ENCODE data around the gene NBEA. TPM values are rescaled to one million over a fixed set of nuclear protein-coding genes. Genes with fewer than 3 reads are reported as not detected.

Gene NBEA
- total RNA-seq, 1 experiment from 2014 or later = 0.16 TPM

DNA sequence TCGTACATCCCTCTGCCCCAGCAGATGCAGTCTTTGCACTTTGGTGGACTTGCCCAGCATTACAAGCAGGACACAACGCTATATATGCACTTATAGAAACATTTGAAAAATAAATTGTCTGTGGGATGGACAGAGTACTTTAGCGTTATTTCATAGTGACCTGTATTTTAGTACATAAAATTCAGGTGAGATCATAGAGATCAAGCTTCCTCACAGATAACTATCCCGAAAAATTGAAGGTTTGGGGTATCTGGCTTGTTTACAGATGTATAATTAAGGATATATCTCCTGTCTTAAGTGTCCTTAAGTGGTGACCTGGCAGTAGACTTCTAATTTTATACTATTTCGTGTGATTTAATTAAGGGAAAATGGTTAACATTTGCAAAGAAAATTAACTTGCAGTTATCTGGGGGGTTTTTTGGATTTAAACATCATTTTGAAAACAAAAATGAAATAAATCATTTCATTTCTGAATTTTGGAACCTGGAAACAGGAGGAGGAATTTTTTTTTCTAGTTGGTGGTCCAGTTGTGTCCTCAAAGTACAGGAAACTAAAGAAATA, 535.4 kb downstream of the NBEA start:
- no peak for DNase-seq

DNA sequence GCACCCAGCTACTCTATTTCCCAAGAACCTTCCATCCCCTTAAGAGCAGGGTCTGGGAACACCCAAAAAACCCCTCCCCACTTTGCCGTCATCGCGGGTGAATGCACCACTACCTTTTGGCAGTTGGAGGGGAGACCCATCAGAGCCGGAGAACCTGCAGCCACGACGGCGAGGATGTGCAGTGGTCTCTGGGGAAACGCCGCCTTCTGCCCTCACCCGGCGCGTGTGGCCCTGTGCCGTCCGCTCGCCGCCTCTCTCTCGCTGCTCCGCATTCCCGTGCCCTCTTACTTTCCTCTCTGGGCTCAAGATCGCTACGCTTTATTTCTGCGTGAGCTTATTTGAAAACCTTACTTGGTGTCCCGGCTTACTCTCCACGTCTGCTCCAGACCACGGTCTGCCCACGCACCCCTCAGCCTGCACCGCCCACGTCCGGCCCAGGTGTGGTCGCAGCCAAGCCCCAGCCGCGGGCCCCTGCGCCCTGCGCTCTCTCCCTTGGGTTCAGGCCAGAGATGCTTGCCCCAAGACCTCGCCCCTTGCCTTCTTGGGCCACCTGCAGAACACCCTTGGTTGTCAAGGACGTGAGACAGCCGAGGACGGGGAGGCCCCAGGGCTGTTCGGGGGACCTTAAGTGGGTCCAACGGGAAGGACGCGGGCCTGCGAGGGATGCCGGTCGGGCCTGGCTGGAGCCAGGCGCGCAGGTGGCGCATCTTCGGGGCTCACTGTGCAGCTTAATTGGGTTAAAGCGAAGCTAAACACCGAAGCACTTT, 536.4 kb downstream of the NBEA start:
- Histone ChIP-seq H3K27me3 (peaks cover 34% of the 10 kb centered on the region), H3K4me3 (no peak overlapping the region), H3K36me3 (no peaks in the 10 kb centered on the region), H3K9me3 (no peaks in the 10 kb centered on the region)
- DNase-seq = no peak

More for the DNA sequence above, 535.4 kb downstream of the NBEA start:
- peaks cover 32% of the 10 kb centered on the region for H3K27me3 ChIP-seq
- H3K4me3 ChIP-seq = no peak overlapping the region
- H3K9me3 ChIP-seq = no peaks in the 10 kb centered on the region
- no peaks in the 10 kb centered on the region for H3K36me3 ChIP-seq

GRCh38 chr13:35479038-35479492, 537.0 kb downstream of the NBEA start:
- H3K27me3 ChIP-seq = peaks cover 28% of the 10 kb centered on the region
- H3K36me3 ChIP-seq = no peaks in the 10 kb centered on the region
- no peak for DNase-seq
- no peak overlapping the region for H3K4me3 ChIP-seq
- no peaks in the 10 kb centered on the region for H3K9me3 ChIP-seq

DNA sequence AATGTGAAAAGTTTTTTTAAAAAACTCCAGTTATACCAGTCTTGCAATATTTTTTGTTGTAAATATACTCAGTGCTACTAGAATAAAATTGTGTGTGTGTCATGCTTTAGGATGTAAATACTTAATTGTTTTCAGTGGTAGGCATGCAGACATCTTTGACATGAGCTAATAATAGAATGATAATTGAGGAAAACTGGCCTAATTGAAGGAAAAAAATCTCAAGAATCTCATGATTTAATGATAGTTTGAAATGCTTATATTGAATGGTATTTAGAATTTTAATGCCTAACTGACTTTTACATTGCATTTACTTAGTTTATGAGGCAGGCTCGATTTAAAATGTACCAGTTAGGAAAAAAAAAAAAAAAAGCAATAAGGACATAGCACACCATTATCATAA, 537.6 kb downstream of the NBEA start:
- no peaks in the 10 kb centered on the region for H3K9me3 ChIP-seq
- no peak for DNase-seq
- peaks cover 23% of the 10 kb centered on the region for H3K27me3 ChIP-seq
- H3K36me3 ChIP-seq = no peaks in the 10 kb centered on the region
- no peak overlapping the region for H3K4me3 ChIP-seq

DNA sequence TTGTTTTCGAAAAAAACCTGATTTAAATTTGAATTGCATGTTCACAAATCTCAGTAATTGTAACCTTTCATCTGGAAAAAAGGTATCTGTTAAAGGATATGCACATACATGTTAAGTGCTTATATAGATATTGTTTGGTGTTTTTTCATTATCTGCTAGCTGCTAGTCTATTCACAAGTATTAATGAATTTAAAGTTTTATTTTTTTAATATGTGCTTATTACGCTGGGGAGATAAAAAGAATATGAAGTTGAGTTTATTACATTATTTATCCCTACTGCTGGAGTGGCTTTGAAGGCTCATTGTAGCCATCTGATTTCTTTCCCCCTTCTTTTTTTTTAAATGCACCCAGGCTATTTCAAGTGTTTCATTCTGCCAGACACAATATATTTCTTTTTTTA, 538.3 kb downstream of the NBEA start:
- H3K27me3 ChIP-seq = peaks cover 19% of the 10 kb centered on the region
- no peak overlapping the region for H3K4me3 ChIP-seq
- H3K9me3 ChIP-seq = no peaks in the 10 kb centered on the region
- DNase-seq = no peak
- H3K36me3 ChIP-seq = no peaks in the 10 kb centered on the region

GRCh38 chr13:35481777-35482176, 539.7 kb downstream of the NBEA start:
- no peaks in the 10 kb centered on the region for H3K9me3 ChIP-seq
- H3K27me3 ChIP-seq = peaks cover 14% of the 10 kb centered on the region
- no peaks in the 10 kb centered on the region for H3K36me3 ChIP-seq
- no peak overlapping the region for H3K4me3 ChIP-seq
- DNase-seq = no peak

DNA sequence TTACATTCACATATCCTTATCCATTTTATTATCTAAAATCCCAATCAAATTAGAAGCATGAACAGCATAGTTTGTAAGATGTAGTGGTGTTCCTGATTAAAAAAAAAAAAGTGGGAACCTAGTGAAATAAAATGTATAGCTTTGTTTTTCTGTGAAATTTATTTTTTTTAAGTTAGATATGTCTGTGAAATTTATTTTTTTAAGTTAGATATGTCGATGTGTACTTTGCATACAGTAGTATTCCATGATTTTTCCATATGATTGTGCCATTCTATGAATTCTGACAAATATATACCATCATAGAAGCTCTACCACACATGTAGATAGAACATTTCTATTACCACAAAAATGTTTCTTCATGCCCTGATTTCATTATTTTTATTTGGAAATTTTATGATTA, 540.5 kb downstream of the NBEA start:
- Histone ChIP-seq H3K4me3 (no peak overlapping the region), H3K36me3 (no peaks in the 10 kb centered on the region), H3K9me3 (no peaks in the 10 kb centered on the region), H3K27me3 (peaks cover 7% of the 10 kb centered on the region)
- DNase-seq = no peak

GRCh38 chr13:35483761-35484160, 541.7 kb downstream of the NBEA start:
- Histone ChIP-seq H3K4me3 (no peak overlapping the region), H3K27me3 (peaks cover 2% of the 10 kb centered on the region; the same call in 1 of the 2 replicates), H3K36me3 (no peaks in the 10 kb centered on the region), H3K9me3 (no peaks in the 10 kb centered on the region)
- no peak for DNase-seq

DNA sequence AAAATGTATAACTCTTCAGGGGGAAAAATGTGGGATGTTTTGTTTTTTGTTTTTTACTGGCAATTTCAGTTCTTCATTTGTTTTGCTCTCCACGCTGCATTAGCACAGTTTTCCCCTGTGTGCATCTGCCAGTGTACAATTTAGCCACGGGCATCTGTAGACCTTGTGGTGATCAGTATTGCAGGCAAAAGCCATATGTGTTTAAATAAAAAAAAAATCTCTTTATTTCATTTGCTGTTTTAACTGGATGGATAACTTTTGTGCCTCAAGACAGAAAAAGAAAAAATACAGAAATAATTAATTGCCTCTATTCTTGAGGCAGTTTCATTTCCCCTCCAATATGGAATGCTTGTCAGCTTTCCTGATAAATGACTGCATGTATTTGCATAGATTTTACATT, 542.3 kb downstream of the NBEA start:
- Histone ChIP-seq H3K27me3 (peaks cover 2% of the 10 kb centered on the region; the same call in 1 of the 2 replicates), H3K36me3 (no peaks in the 10 kb centered on the region), H3K4me3 (no peak overlapping the region), H3K9me3 (no peaks in the 10 kb centered on the region)
- DNase-seq = no peak

DNA sequence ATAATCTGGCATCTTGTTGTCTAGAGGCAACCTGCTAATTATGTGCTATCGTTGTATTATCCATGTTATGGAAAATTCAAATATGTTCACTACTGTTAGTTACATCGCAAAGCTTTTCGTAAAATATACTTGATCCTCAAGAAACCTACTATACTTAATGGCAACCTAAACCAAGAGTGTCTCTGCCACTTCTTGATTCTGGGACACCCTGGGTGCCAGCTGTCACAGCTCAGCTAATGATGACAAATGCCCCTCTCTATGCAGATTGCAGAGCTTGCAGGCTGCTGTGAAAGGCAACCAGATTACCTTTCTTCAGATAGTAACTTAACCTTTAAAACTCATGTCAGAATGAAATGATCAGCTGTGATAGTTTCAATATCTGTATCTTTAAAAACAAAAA, 543.4 kb downstream of the NBEA start:
- no peak overlapping the region for H3K4me3 ChIP-seq

GRCh38 chr13:35489050-35489449, 547.0 kb downstream of the NBEA start:
- no peak for DNase-seq
- H3K9me3 ChIP-seq = no peaks in the 10 kb centered on the region
- H3K27me3 ChIP-seq = no peaks in the 10 kb centered on the region
- H3K4me3 ChIP-seq = no peak overlapping the region
- H3K36me3 ChIP-seq = no peaks in the 10 kb centered on the region

More for the DNA sequence above, 543.4 kb downstream of the NBEA start:
- Histone ChIP-seq H3K9me3 (no peaks in the 10 kb centered on the region), H3K36me3 (no peaks in the 10 kb centered on the region), H3K27me3 (peaks cover 2% of the 10 kb centered on the region; the same call in 1 of the 2 replicates)
- no peak for DNase-seq

GRCh38 chr13:35496006-35496405, 553.9 kb downstream of the NBEA start:
- DNase-seq = no peak
- Histone ChIP-seq H3K9me3 (no peaks in the 10 kb centered on the region), H3K27me3 (no peaks in the 10 kb centered on the region)

DNA sequence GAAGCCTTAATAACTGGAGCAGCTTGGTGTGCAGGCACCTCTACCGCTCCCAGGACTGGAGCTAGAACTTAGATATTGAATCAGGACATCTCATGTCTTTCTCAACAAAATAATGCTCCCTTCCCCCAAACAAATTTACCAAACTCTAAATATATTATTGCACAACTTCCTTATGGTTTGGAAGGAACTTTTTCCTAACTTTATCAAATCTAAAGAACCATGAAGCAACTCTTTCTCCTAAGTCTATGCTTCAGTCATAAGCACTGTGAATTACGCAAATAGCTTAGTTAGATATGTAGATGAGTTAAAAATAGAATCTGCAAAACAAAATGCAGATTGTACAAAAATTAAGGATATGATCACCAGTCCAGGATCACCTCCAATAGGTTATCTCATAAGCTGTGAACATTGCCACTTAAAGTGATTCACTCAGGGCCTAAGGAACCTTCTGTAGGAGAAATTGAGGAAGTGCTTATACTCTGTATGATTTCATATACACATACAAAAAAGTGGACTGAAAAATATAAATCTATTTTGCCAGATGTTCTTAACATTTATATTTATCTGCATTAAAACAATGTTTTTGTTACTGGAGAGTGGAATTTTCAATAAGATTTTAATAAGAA, 554.8 kb downstream of the NBEA start:
- no peaks in the 10 kb centered on the region for H3K9me3 ChIP-seq
- H3K4me3 ChIP-seq = no peak overlapping the region
- H3K36me3 ChIP-seq = no peaks in the 10 kb centered on the region
- DNase-seq = no peak
- H3K27me3 ChIP-seq = no peaks in the 10 kb centered on the region

More at GRCh38 chr13:35496006-35496405, 553.9 kb downstream of the NBEA start:
- no peaks in the 10 kb centered on the region for H3K36me3 ChIP-seq
- no peak overlapping the region for H3K4me3 ChIP-seq

- H3K4me3 ChIP-seq = no peak overlapping the region
Measured at GRCh38 chr13:35498231-35498630, 556.2 kb downstream of the NBEA start.

DNA sequence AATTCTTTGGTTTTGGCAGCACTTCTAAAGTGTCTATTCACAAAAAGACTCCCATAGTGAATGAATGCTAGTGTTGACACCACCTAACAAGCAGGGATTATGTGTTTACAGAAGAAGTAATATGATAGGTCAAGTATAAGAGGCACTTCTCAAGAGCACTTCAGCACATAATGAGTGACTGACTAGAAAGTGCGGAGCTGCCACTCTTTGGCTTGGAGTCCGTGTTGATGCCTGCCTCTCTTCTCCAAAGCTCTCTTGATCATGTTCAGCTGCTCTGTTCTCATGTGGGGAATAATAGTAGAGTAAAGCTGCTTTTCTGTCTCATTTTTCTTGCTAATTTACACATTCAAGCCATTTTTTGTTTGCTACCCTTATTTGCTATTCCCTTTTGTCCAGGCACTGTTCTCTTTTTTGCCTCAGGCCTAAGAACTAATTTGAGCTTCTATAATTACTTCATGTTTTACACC, 557.2 kb downstream of the NBEA start:
- H3K4me3 ChIP-seq = no peak overlapping the region
- no peaks in the 10 kb centered on the region for H3K36me3 ChIP-seq
- no peaks in the 10 kb centered on the region for H3K9me3 ChIP-seq
- DNase-seq = no peak
- no peaks in the 10 kb centered on the region for H3K27me3 ChIP-seq

More at GRCh38 chr13:35498231-35498630, 556.2 kb downstream of the NBEA start:
- Histone ChIP-seq H3K36me3 (no peaks in the 10 kb centered on the region), H3K9me3 (no peaks in the 10 kb centered on the region), H3K27me3 (no peaks in the 10 kb centered on the region)
- no peak for DNase-seq

- no peak overlapping the region for H3K4me3 ChIP-seq
- DNase-seq = no peak
Measured at GRCh38 chr13:35499676-35500075, 557.6 kb downstream of the NBEA start.

GRCh38 chr13:35500144-35500543, 558.1 kb downstream of the NBEA start:
- no peak overlapping the region for H3K4me3 ChIP-seq
- H3K9me3 ChIP-seq = no peaks in the 10 kb centered on the region
- no peak for DNase-seq
- no peaks in the 10 kb centered on the region for H3K36me3 ChIP-seq
- no peaks in the 10 kb centered on the region for H3K27me3 ChIP-seq

More at GRCh38 chr13:35499676-35500075, 557.6 kb downstream of the NBEA start:
- no peaks in the 10 kb centered on the region for H3K36me3 ChIP-seq
- H3K27me3 ChIP-seq = no peaks in the 10 kb centered on the region
- no peaks in the 10 kb centered on the region for H3K9me3 ChIP-seq
